ENCODE measurements around the gene DNAI1. TPM values are rescaled to one million over a fixed set of nuclear protein-coding genes. Genes with fewer than 3 reads are reported as not detected.

Gene DNAI1
- total and polyA plus RNA-seq, 10 of the 15 experiments (the other 5 are each of a cell fraction or from before 2014, with no cell fraction given), result not detected

DNA sequence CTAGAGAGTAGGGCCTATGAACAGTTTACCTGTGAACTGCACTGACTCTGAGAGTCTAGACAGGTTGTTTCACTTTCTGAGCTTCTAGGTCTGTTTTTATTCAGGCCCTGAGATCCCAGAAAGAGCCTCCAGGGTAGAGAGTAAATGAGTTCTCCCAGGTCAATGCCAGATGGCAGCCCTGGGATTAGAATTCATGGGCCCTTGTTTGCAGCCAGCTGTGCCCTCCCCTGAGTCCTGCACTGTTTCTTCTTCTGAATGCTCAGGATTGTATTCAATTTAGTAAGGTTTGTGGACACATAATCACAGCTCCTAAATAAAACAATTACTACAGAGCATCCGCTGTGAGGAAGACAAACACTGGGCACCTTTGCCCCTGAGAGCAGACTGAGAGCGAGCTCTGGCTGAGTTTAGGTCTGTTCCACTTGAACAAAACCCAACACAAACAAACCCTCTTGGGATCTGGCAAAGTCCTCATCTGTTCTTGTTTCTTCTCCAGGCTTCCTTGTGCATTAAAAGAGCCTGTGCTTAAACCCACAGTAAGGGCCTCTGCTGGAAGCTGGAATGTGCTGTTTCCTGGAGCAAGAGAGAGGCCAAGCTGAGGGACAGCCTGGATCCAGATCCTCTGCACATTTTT is 30.2 kb upstream of the DNAI1 start:
- ChIA-PET RAD21 (ENCODE audit: unreplicated experiment) (no interaction called here), SMC1A (ENCODE audit: uncharacterized antibody, unreplicated experiment) (no interaction called here), CTCF (interaction anchor here (0.6 to 1.2 kb wide), 2 partner anchors 11 to 156 kb away, joined by 3 read pairs; no protein-coding TSS in a partner anchor), POLR2A (interaction anchor here (0.6 kb wide), 1 partner anchor 349 kb away, joined by 4 read pairs; no protein-coding TSS in a partner anchor)
- no peak overlapping the region for H3K4me3 ChIP-seq
- DNase-seq (ENCODE audit: low read depth, low spot score), result no peak
- H2AFZ ChIP-seq (ENCODE audit: control insufficient read depth, low read depth, low read length), result no peak overlapping the region
- 73% methylated on average over 2 of the region's 2 CpGs for WGBS (ENCODE audit: insufficient coverage, insufficient replicate concordance, low lambda C conversion rate, missing lambda C conversion rate)
- FAIRE-seq, result no peak
- H3K36me3 ChIP-seq (ENCODE audit: control insufficient read depth in 2 of 2, insufficient read depth in 2 of 2, low read length in 1 of 2), result no peaks in the 10 kb centered on the region
- no peak overlapping the region for H3K4me2 ChIP-seq (ENCODE audit: control insufficient read depth, insufficient read depth)
- no peaks in the 10 kb centered on the region for H3K4me1 ChIP-seq (ENCODE audit: control insufficient read depth, insufficient read depth, low read length)
- no peaks in the 10 kb centered on the region for H3K9me3 ChIP-seq (replicated peaks; ENCODE audit: control insufficient read depth, insufficient read depth, low read length)
- H3K9ac ChIP-seq (ENCODE audit: control insufficient read depth, insufficient read depth, low read length), result no peak overlapping the region
- H3K27me3 ChIP-seq (replicated peaks in 1 of 2; ENCODE audit: control insufficient read depth in 2 of 2, insufficient read depth in 2 of 2, low read length in 1 of 2), result no peaks in the 10 kb centered on the region
- no peaks in the 10 kb centered on the region for H3K79me2 ChIP-seq (ENCODE audit: control insufficient read depth, insufficient read depth, low read length)
- intact Hi-C loops (cut with micrococcal nuclease; ENCODE audit: unreplicated experiment) (no loop called here), in situ Hi-C loops (cut with MboI) (no loop called here)
- no TSS peak for BruUV-seq (replicated peaks)
- peaks cover 4% of the 10 kb centered on the region for H4K20me1 ChIP-seq (ENCODE audit: control insufficient read depth, insufficient read depth)
- TF ChIP-seq, protein P1, sequence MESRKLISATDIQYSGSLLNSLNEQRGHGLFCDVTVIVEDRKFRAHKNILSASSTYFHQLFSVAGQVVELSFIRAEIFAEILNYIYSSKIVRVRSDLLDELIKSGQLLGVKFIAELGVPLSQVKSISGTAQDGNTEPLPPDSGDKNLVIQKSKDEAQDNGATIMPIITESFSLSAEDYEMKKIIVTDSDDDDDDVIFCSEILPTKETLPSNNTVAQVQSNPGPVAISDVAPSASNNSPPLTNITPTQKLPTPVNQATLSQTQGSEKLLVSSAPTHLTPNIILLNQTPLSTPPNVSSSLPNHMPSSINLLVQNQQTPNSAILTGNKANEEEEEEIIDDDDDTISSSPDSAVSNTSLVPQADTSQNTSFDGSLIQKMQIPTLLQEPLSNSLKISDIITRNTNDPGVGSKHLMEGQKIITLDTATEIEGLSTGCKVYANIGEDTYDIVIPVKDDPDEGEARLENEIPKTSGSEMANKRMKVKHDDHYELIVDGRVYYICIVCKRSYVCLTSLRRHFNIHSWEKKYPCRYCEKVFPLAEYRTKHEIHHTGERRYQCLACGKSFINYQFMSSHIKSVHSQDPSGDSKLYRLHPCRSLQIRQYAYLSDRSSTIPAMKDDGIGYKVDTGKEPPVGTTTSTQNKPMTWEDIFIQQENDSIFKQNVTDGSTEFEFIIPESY (IDR thresholded peaks at IDR 0.05), result no peak
- TF ChIP-seq DPF2 (IDR thresholded peaks at IDR 0.05) (no peak), RAD51 (IDR thresholded peaks at IDR 0.05) (no peak), YBX1 (IDR thresholded peaks at IDR 0.05) (no peak), CEBPB (IDR thresholded peaks at IDR 0.05; ENCODE audit: borderline replicate concordance in 1 of 2, low read depth in 2 of 2, low read length in 2 of 2) (no peak)
- H3K27ac ChIP-seq (ENCODE audit: control insufficient read depth, insufficient read depth), result no peak overlapping the region
- no peak for ATAC-seq

Data from GM12878 (cell line).